Type B pancreatic cell (in vitro differentiated cells): ENCODE results near the gene GPR75. TPM values are rescaled to one million over a fixed set of nuclear protein-coding genes. Genes with fewer than 3 reads are reported as not detected.

Experiments used
- DNase-seq: peaks from one replicate; pipeline ENCODE4 v3.0.0; 2021; ENCODE audit warnings: mixed read lengths; ENCODE audit not compliant: unreplicated experiment; ENCODE audit errors: extremely low spot score
- H3K27ac Mint-ChIP-seq: 2 replicates; pipeline ENCODE4 v1.8.0; 2021; ENCODE audit warnings: mild to moderate bottlenecking, mixed read lengths
- H3K27me3 Mint-ChIP-seq: 2 replicates; pipeline ENCODE4 v1.8.0; 2021; ENCODE audit warnings: mixed read lengths
- H3K36me3 Mint-ChIP-seq: 2 replicates; pipeline ENCODE4 v1.8.0; 2021; ENCODE audit warnings: mixed read lengths
- H3K4me1 Mint-ChIP-seq: one replicate; pipeline ENCODE4 v1.8.0; 2021; ENCODE audit warnings: mixed read lengths; ENCODE audit not compliant: unreplicated experiment
- H3K4me3 Mint-ChIP-seq: 2 replicates; pipeline ENCODE4 v1.8.0; 2021; ENCODE audit warnings: mild to moderate bottlenecking, mixed read lengths
- H3K9me3 Mint-ChIP-seq: 2 replicates; pipeline ENCODE4 v1.8.0; 2021; ENCODE audit warnings: mixed read lengths
- CTCF ChIP-seq: fragments of 200-600 bp; sonication (generic); conservative IDR thresholded peaks from 2 replicates; pipeline ENCODE4 v1.5.0; 2021; ENCODE audit warnings: antibody characterized with exemption, mild to moderate bottlenecking
- total RNA-seq: library from RNA; stranded (reverse); gene quantifications from 2 replicates; pipeline ENCODE4 v1.2.1, GENCODE V29; 2021; ENCODE audit warnings: low replicate concordance

The GPR75 gene
- total RNA-seq, 1 donor from 2014 or later = 4.1 TPM

DNA sequence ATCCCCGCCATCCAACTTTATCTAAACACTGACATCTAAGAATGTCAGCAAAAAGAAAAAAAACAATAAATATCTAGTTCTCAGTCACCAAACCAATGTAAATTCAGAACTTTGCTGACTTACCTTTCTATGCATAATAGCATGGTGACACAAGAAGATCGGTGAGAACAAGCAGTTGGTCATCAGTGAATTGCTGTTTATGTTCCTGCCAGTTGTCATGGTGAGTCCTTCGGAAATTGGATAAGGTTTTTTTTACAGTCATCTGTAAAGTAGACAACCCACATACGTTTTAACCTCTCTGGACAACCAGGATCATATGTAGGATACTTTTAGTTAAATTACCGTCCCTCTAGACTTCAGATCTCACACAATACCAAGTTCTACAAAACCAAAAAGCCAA lies 6.2 kb upstream of the GPR75 start:
- Mint-ChIP-seq H3K36me3 (peaks cover 36% of the 10 kb centered on the region), H3K27me3 (no peaks in the 10 kb centered on the region), H3K4me1 (no peaks in the 10 kb centered on the region), H3K9me3 (no peaks in the 10 kb centered on the region), H3K4me3 (no peak overlapping the region), H3K27ac (peak overlapping the region; percentile 73)
- TF ChIP-seq CTCF = no peak
- DNase-seq = no peak

GRCh38 chr2:53865264-53865663 lies 5.5 kb upstream of the GPR75 start:
- Mint-ChIP-seq H3K27ac (peak overlapping the region; percentile 73), H3K36me3 (peaks cover 43% of the 10 kb centered on the region), H3K9me3 (no peaks in the 10 kb centered on the region), H3K4me1 (no peaks in the 10 kb centered on the region), H3K27me3 (no peaks in the 10 kb centered on the region), H3K4me3 (no peak overlapping the region)
- no peak for DNase-seq
- no peak for TF ChIP-seq CTCF

DNA sequence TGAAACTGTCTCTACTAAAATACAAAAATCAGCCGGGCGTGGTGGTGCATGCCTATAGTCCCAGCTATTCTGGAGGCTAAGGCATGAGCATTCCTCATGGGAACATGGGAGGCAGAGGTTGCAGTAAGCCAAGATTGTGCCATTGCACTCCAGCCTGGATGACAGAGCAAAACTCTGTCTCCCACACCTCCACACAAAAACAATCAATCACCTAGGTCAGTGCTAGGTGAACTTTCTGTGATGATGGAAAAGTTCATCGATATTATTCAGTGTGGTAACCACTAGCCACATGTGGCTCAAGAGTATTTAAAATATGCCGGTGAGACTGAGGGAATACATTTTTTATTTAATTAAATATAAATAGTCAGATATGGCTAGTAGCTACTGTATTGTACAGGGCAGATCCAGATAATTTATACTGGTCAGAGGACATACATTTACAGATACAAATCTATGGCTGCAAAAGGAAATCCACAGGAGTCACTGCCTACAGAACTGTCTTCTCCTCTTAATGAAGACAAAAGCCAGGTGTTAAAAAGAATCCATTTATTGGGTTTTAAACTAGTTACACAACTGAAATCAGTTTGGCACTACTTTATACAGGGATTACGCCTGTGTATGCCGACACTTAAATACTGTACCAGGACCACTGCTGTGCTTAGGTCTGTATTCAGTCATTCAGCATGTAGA lies 3.9 kb upstream of the GPR75 start:
- peaks cover 43% of the 10 kb centered on the region for H3K36me3 Mint-ChIP-seq
- H3K4me1 Mint-ChIP-seq = no peaks in the 10 kb centered on the region
- no peak for TF ChIP-seq CTCF
- no peak for DNase-seq
- H3K27ac Mint-ChIP-seq = no peak overlapping the region
- H3K4me3 Mint-ChIP-seq = no peak overlapping the region
- H3K27me3 Mint-ChIP-seq = no peaks in the 10 kb centered on the region
- H3K9me3 Mint-ChIP-seq = no peaks in the 10 kb centered on the region

- Mint-ChIP-seq H3K4me3 (no peak overlapping the region), H3K27me3 (no peaks in the 10 kb centered on the region), H3K27ac (no peak overlapping the region), H3K36me3 (peaks cover 40% of the 10 kb centered on the region), H3K4me1 (no peaks in the 10 kb centered on the region), H3K9me3 (no peaks in the 10 kb centered on the region)
- DNase-seq = no peak
- TF ChIP-seq CTCF = no peak
These were observed 2.1 kb upstream of the GPR75 start for GRCh38 chr2:53861824-53862223.

DNA sequence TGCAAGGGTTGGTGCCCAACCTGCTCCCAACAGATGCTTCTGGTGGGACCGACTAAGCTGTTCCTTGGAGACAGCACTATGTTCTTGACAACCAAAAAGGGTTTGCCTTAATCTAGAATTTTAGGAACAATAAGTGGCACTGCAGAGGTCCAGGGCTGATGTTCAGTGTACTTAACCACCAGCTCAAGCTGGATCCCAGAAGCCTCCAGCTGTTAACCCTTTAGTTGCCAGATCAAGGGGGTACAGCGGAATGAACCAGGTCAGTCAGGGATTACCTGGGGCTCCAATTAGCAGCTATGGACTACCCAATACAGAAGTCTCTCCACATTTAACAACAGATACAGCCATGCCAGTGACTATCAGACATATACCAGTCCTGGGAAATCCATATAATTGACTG lies 3.5 kb downstream of the GPR75 start:
- Mint-ChIP-seq H3K9me3 (no peaks in the 10 kb centered on the region), H3K4me3 (no peak overlapping the region), H3K27ac (no peak overlapping the region), H3K36me3 (peaks cover 37% of the 10 kb centered on the region), H3K4me1 (no peaks in the 10 kb centered on the region), H3K27me3 (no peaks in the 10 kb centered on the region)
- no peak for DNase-seq
- no peak for TF ChIP-seq CTCF
